PC-3 (cell line): ENCODE results near the gene ADORA2A. TPM values are rescaled to one million over a fixed set of nuclear protein-coding genes. Genes with fewer than 3 reads are reported as not detected.

Experiments used
- ATAC-seq: fragments of 200-7000 bp; cut with Tn5 transposase; 2 replicates; pipeline ENCODE4 v1.9.1; 2020; ENCODE audit warnings: mild to moderate bottlenecking, moderate library complexity
- BruUV-seq: library from RNA; stranded (reverse); fragments of 400-500 nt; replicated peaks from 2 replicates; lab custom pipeline; 2021; lab: Mats Ljungman, UMichigan
- CTCF ChIA-PET: fragments of 300-600 bp; sonication (Branson Sonifier 250); formaldehyde crosslinking; loops from one replicate; lab custom pipeline; 2022; ENCODE audit warnings: antibody characterized with exemption; lab: Charles Lee
- POLR2A ChIA-PET: fragments of 300-600 bp; sonication (Branson Sonifier 250); formaldehyde crosslinking; loops from one replicate; lab custom pipeline; 2022; ENCODE audit warnings: antibody characterized with exemption; ENCODE audit not compliant: unreplicated experiment; lab: Charles Lee
- DNase-seq: peaks from one replicate; pipeline ENCODE4 v3.0.0-alpha.2; 2015
- H2AFZ ChIP-seq: fragments of 300-600 bp; sonication (generic); 2 replicates; pipeline ENCODE4 v1.6.0; 2016; ENCODE audit warnings: antibody characterized with exemption, low read length
- H3F3A ChIP-seq: fragments of 300-600 bp; sonication (generic); one replicate; pipeline ENCODE4 v1.6.0; 2017; ENCODE audit warnings: antibody characterized with exemption, low read length, control low read depth, mild to moderate bottlenecking; ENCODE audit not compliant: unreplicated experiment
- H3K27ac ChIP-seq: fragments of 300-600 bp; sonication (generic); 2 replicates; pipeline ENCODE4 v1.5.1; 2016; ENCODE audit warnings: mild to moderate bottlenecking, low read length
- H3K27me3 ChIP-seq: fragments of 300-600 bp; sonication (generic); 2 replicates; pipeline ENCODE4 v1.6.1; 2016; ENCODE audit warnings: low read length, mixed read lengths
- H3K36me3 ChIP-seq: fragments of 300-600 bp; sonication (generic); 2 replicates; pipeline ENCODE4 v1.6.1; 2016; ENCODE audit warnings: low read depth, mixed run types, low read length, mixed read lengths
- H3K4me1 ChIP-seq: fragments of 300-600 bp; sonication (generic); 2 replicates; pipeline ENCODE4 v1.5.1; 2016; ENCODE audit warnings: low read length; ENCODE audit not compliant: insufficient read depth
- H3K4me2 ChIP-seq: fragments of 300-600 bp; sonication (generic); 2 replicates; pipeline ENCODE4 v1.6.0; 2016; ENCODE audit warnings: low read length
- H3K4me3 ChIP-seq: fragments of 300-600 bp; sonication (generic); 2 replicates; pipeline ENCODE4 v1.5.1; 2016; ENCODE audit warnings: mild to moderate bottlenecking, low read length, mixed read lengths
- H3K79me2 ChIP-seq: fragments of 300-600 bp; sonication (generic); 2 replicates; pipeline ENCODE4 v1.6.1; 2017; ENCODE audit warnings: low read length, mixed read lengths
- H3K9ac ChIP-seq: fragments of 300-600 bp; sonication (generic); 2 replicates; pipeline ENCODE4 v1.6.0; 2016; ENCODE audit warnings: mild to moderate bottlenecking, low read length
- H3K9me2 ChIP-seq: fragments of 300-600 bp; sonication (generic); replicated peaks from 2 replicates; pipeline ENCODE4 v1.6.1; 2016; ENCODE audit warnings: mixed run types, low read length, mixed read lengths
- H3K9me3 ChIP-seq: fragments of 300-600 bp; sonication (generic); 2 replicates; pipeline ENCODE4 v1.6.1; 2016; ENCODE audit warnings: low read length, mixed read lengths
- H4K20me1 ChIP-seq: fragments of 300-600 bp; sonication (generic); 2 replicates; pipeline ENCODE4 v1.6.1; 2016; ENCODE audit warnings: low read length, mixed read lengths
- EZH2 ChIP-seq: fragments of 300-600 bp; sonication (generic); IDR thresholded peaks from one replicate; pipeline ENCODE4 v1.6.1; 2017; ENCODE audit warnings: antibody characterized with exemption, mild to moderate bottlenecking, low read length; ENCODE audit not compliant: unreplicated experiment
- EZH2phosphoT487 ChIP-seq: fragments of 300-600 bp; sonication (generic); IDR thresholded peaks from 2 replicates; pipeline ENCODE4 v1.6.1; 2018; ENCODE audit warnings: mild to moderate bottlenecking, antibody characterized with exemption, low read length, borderline replicate concordance
- intact Hi-C: fragments of 100-400 bp; cut with micrococcal nuclease; formaldehyde crosslinking; loops from 2 replicates; pipeline ENCODE4 v1.9.0; 2023
- total RNA-seq: library from RNA; depleted of rRNA; stranded (reverse); fragments of >200 nt; gene quantifications from 2 replicates; pipeline ENCODE4 v1.2.3, GENCODE V29; 2014
- TF ChIP-seq, protein P1 (sequence below): fragments of 300-600 bp; sonication (generic); conservative IDR thresholded peaks from 2 replicates; pipeline ENCODE4 v1.5.1; 2017; ENCODE audit warnings: antibody characterized with exemption, low read depth, mild to moderate bottlenecking, low read length

Gene ADORA2A
- total RNA-seq, 1 experiment from 2014 or later = 1.7 TPM

DNA sequence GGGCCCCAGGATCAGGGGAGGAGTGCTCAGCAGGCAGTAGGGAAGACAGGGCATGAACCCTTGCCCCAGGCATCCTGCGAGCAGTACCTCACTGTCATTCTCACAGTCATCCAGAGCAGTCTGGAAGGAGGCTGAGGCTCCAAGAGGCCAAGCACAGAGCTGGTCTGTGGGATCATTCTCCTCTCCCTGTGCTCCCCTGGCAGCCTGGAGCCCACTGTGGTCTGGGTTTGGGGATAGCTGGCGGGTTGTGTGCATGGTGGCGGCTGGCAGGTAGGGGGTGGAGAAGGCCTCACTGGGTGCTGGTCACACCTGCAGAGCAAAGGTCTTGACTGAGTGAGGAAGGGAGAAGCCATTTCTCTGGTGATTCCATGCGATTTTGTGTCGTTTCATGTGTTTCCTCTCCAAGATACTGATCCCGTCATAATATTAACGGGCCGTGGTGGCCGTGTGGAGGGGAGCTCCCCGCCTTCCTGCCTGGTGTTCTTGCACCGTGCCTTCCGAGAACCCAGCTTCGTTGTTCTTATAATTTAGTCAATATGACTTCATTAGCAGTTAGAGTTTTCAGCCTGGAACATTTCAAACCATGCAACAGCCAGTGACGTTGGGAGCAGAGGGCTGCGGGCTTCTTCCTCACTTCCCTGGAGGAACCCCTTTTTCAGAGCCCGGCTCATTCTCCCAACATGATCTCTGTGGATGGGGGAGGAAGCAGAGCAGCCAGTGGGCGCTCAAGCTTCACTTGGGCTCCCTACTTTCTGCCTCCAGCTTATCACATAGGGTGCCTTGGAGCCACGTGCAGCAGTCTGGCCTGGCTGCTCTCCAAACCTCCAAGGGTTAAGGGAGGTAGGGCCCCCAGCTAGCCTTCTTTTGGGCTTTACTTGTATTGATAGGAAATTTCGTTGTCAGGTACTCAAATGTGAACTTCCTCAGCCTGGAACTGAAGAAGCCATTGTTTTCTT, 20.8 kb upstream of the ADORA2A start:
- no peaks in the 10 kb centered on the region for H3K27me3 ChIP-seq
- ChIA-PET POLR2A (no interaction called here), CTCF (no interaction called here)
- H3K27ac ChIP-seq = no peak overlapping the region
- intact Hi-C loops = loop anchor here (10.0 kb wide), 1 partner anchor 72 kb away; no protein-coding TSS in a partner anchor
- H3K9me2 ChIP-seq = no peaks in the 10 kb centered on the region
- DNase-seq = no peak
- H3K79me2 ChIP-seq = no peaks in the 10 kb centered on the region
- H3K4me2 ChIP-seq = no peak overlapping the region
- no TSS peak for BruUV-seq
- no peaks in the 10 kb centered on the region for H3K9me3 ChIP-seq
- no peak for ATAC-seq
- no peaks in the 10 kb centered on the region; the same call in none of the 2 replicates for H3K36me3 ChIP-seq
- H3K4me1 ChIP-seq = peaks cover 15% of the 10 kb centered on the region
- H2AFZ ChIP-seq = no peak overlapping the region
- peaks cover 7% of the 10 kb centered on the region; the same call in 1 of the 2 replicates for H4K20me1 ChIP-seq
- TF ChIP-seq EZH2 = no peak
- TF ChIP-seq, protein P1, sequence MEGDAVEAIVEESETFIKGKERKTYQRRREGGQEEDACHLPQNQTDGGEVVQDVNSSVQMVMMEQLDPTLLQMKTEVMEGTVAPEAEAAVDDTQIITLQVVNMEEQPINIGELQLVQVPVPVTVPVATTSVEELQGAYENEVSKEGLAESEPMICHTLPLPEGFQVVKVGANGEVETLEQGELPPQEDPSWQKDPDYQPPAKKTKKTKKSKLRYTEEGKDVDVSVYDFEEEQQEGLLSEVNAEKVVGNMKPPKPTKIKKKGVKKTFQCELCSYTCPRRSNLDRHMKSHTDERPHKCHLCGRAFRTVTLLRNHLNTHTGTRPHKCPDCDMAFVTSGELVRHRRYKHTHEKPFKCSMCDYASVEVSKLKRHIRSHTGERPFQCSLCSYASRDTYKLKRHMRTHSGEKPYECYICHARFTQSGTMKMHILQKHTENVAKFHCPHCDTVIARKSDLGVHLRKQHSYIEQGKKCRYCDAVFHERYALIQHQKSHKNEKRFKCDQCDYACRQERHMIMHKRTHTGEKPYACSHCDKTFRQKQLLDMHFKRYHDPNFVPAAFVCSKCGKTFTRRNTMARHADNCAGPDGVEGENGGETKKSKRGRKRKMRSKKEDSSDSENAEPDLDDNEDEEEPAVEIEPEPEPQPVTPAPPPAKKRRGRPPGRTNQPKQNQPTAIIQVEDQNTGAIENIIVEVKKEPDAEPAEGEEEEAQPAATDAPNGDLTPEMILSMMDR = no peak
- TF ChIP-seq EZH2phosphoT487 = no peak
- no peaks in the 10 kb centered on the region for H3F3A ChIP-seq
- H3K9ac ChIP-seq = no peak overlapping the region
- H3K4me3 ChIP-seq = no peak overlapping the region

DNA sequence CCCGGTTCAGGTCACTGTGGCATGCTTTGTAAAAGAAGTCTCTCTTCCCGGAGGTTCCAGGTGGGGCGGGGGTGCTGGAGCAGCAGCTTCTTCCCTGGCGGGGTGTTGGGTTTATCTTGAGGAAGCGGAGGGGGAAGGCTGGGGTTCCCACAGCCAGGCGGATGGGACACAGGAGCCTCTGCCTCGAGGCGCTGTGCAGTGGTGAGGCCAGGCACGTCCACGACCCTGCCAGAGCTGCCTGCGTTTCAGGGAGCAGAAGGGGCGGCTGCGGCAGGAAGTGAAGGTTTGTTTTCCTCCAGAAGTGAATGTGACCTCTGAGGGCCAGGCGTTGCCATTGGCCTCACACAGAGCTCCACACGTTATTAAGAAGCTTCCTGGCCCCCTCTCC, 20.1 kb upstream of the ADORA2A start:
- H3K79me2 ChIP-seq = no peaks in the 10 kb centered on the region
- no peaks in the 10 kb centered on the region; the same call in none of the 2 replicates for H3K36me3 ChIP-seq
- ATAC-seq (no peak), DNase-seq (no peak)
- CTCF ChIA-PET = no interaction called here
- no peak overlapping the region for H3K27ac ChIP-seq
- H2AFZ ChIP-seq = no peak overlapping the region
- no peaks in the 10 kb centered on the region for H3K27me3 ChIP-seq
- H3K9ac ChIP-seq = no peak overlapping the region
- H4K20me1 ChIP-seq = peaks cover 4% of the 10 kb centered on the region; the same call in 1 of the 2 replicates
- POLR2A ChIA-PET = no interaction called here
- peaks cover 13% of the 10 kb centered on the region for H3K4me1 ChIP-seq
- intact Hi-C loops = loop anchor here (10.0 kb wide), 1 partner anchor 72 kb away; no protein-coding TSS in a partner anchor
- no peaks in the 10 kb centered on the region for H3K9me2 ChIP-seq
- TF ChIP-seq EZH2 (no peak), EZH2phosphoT487 (no peak)
- TF ChIP-seq, protein P1 = no peak
- BruUV-seq = no TSS peak
- no peaks in the 10 kb centered on the region for H3K9me3 ChIP-seq
- H3K4me2 ChIP-seq = no peak overlapping the region
- no peaks in the 10 kb centered on the region for H3F3A ChIP-seq
- H3K4me3 ChIP-seq = no peak overlapping the region
